HG03039 (cell line): Measurements from ENCODE around the gene ZDHHC24.
"Not testable (repeated sequence)": the region's sequence is repeated elsewhere in the genome, so short reads cannot be mapped to it uniquely, and the experiment has no call there.

ENCODE experiments used
- ATAC-seq: cut with Tn5 transposase; IDR thresholded peaks from one replicate; pipeline ENCODE4 v1.9.1; 2021; ENCODE audit warnings: mild to moderate bottlenecking, moderate library complexity; ENCODE audit not compliant: unreplicated experiment

Gene ZDHHC24, protein sequence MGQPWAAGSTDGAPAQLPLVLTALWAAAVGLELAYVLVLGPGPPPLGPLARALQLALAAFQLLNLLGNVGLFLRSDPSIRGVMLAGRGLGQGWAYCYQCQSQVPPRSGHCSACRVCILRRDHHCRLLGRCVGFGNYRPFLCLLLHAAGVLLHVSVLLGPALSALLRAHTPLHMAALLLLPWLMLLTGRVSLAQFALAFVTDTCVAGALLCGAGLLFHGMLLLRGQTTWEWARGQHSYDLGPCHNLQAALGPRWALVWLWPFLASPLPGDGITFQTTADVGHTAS

DNA sequence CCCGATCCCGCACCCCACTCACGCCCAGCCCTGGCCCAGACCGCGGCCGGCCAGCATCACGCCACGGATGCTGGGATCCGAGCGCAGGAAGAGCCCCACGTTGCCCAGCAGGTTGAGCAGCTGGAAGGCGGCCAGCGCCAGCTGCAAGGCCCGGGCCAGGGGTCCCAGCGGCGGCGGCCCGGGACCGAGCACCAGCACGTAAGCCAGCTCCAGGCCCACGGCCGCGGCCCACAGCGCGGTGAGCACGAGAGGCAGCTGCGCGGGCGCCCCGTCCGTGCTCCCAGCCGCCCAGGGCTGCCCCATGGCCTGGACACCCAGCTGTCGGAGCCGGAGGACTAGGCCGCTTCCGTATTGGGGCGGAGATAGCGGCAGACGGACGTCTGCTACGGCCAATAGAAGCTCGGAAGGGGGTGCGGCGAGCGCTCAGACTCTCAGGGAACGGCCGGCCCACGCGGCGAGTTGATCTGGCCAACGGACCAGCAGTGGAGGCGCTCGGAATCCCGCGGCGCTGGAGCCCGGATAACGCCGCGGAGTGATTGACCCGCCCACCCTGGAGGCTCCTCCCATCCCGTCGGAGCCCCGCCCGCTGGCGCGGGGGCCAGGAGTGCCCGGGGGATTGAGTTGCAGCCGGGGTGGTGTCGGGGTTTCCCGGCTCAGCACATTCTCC lies at the start of gene ZDHHC24:
Gene ZDHHC24, minus strand, starts transcription at position 348 of the 667 bp plus-strand sequence. Its CDS starts 45 bp downstream, at position 303.
- ATAC-seq = peak; percentile 79

DNA sequence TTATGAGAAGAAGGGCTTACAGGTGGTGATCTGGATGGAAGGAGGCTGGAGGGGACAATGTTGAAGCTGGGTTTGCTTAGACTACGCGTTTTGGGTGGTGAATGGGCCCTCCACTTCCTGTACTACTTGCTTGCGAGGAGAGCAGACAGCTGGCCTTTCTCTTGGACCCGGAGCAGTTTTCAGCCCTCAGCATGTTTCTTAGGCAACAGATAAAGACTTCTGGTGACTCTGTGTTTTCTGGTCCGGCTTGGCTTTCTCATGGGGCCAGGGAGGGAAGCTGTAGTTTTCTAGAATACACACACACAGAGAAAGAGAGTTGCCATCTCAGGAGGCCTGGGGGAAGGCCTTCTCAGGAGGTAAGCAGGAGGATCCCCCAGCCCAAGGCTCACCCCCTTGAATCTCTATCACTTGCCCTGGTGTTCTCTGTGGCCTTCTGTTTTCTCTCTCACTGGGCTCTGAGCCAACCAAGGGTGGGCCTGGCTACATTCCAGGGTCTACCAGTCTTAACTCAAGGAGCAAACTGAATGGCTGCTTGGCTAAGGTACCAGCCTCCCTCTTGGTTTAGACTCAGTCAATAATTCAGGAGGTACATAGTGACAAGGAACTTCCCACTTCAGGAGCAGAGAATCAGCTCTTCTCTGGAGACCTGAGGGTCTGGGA lies 49.5 kb upstream of the ZDHHC24 start:
- no peak for ATAC-seq

DNA sequence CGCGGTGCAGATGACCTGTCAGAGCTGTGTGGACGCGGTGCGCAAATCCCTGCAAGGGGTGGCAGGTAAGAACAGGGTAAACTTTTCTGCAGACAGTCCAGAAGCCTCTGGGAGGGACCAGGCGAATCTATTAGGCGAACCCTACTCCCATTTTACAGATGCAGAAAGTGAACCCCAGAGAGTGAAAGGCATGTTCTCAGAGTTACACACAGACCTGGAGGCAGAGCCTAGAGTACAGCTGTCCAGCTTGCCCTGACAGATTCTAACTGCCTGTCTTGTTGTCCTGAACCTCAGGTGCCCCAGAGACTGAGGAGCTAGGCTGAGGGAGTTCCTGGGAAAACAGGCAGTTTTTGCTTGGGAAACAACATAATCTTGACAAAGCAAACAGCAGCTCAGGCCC lies 47.8 kb upstream of the ZDHHC24 start:
- ATAC-seq = no peak

DNA sequence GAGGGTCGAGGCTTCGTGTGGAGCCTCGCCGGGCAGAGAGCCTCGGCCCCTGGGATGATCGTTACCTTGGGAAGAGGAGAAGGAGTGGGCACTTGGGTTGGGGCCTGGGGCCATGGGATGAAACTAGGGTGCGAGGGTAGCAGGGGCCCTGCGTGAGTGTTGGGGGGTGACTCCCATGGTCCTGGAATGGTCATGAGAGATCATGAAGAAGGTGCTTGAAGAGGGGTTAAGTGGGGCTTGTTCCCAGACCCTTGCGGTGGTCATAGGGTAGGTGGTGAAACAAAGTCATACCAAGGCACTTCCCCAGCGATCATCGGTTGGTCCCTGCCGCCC lies 47.4 kb upstream of the ZDHHC24 start:
- peak; percentile 29 for ATAC-seq

DNA sequence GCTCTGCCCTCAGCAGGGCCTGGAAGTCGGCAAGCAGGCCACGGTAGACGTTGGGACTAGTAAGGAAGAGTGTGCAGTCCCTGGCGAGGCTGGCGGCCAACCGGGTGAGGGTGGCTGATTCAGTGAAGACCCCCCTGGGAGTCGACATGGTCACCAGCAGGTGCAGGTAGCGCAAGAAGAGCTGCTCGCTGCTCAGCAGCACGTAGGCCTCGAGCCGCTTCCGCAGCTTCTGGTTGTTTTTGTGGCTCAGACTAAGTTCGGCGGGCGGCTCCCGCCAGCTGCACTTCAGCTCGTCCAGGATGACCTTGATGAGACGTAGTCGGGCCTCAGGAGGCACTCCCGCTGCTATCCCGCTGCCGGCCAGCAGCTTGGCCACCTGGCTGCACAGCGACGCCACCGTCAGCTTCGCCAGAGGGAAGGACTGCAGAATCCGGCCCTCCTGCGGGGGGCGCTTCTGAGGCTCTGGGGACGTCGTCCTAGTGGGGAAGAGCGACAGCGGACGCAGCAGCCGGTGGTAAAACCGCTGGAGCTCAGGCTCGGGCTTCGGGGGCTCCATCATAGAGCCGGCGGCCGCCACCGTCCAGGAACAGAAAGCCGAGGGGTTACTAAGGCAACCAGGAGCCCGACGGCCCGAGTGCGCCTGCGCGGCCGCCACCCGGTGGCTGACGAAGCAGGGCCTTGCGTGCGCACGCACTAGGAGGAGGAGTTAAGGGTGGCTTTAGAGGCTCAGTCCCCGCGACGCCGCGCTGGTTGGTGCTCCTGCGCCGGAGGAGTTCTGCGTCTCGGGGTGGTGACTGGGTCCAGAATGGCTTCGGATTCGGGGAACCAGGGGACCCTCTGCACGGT lies 46.8 kb upstream of the ZDHHC24 start, which contains the start of the genes CCDC87 and CCS:
Gene CCDC87, minus strand, starts transcription at position 607 of the 846 bp plus-strand sequence. Its CDS starts 48 bp downstream, at position 559.
Gene CCS, plus strand, starts transcription at position 729 of the 846 bp plus-strand sequence. Its CDS starts 77 bp downstream, at position 806.
- ATAC-seq = peak; percentile 83

DNA sequence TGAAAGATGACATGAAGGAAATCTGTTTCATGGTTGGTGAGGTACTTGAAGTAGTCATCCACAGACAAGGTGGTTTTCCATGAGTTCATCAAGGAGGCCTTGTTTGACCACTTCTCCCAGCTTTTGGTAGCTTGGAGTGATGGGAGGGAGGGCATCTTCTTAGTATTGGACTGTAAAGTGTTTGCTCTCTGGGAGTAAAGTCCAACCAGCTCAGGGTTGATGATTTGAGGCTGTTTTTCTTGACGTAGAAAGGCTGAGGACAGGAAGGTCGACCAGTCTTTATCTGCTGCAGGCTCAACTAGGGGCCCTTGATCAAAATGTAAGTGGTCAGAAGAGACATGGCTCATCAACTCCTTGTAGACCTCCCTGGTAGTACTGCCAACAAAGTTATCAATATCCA lies 45.3 kb upstream of the ZDHHC24 start:
- ATAC-seq = no peak

DNA sequence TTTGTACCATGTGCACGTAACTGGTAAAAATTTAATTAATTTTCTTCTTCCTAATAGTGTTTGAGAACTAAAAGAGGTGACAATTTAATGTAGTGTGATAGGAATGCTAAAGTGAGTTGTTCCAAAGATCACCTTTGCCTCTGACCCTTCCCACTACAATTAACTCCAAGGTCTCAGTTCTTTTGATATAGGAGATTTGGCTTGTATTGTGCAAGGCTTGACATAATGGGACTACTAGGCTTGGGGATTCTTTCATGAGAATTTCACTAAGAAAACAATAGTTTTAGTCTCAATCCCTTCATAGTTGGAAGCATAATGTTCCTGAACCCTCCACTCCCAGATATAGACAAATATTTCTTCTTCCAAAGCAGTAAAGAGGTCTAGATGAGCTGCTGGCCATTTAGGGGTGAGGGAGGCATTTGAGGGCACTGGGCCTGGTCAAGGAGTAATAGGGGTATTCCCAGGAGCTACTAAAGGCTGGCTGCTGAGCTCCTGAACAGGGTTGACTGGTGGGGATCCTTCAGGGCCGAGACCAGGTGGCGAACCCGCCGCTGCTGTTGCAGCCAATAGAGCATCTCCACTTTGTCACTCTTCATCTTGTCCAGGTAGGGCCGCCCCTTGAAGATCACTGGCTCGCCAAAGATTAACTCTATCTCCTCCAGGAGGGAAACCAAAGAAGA lies 44.3 kb upstream of the ZDHHC24 start:
- no peak for ATAC-seq

DNA sequence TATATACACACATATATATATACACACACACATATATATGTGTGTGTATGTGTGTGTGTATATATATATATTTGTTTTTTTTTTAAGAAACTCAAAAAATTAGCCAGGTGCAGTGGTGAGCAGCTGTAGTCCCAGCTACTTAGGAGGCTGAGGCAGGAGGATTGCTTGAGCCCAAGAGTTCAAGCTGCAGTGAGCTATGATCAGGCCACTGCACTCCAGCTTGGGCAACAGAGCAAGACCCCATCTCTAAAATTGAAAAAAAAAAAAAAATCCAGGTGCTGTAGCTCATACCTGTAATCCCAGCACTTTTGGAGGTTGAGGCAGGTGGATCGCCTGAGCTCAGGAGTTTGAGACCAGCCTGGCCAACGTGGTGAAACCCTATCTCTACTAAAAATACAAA lies 43.5 kb upstream of the ZDHHC24 start:
- ATAC-seq = not testable (repeated sequence)

DNA sequence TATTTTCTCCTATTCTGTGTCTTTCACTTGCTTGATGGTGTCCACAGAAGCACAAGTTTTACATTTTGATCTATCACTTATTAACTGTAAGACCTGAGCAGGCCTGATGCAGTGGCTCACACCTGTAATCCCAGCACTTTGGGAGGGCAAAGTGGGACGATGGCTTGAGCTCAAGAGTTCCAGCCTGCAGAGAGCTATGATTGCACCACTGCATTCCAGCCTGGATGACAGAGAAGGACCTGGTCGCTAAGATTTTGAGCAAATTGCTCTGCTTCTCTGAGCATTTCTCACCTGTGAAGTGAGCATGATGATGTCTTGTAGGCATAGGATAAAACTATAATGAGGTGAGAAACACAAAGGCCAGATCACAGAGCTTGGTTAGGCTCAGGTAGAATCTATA lies 40.3 kb upstream of the ZDHHC24 start:
- no peak for ATAC-seq

DNA sequence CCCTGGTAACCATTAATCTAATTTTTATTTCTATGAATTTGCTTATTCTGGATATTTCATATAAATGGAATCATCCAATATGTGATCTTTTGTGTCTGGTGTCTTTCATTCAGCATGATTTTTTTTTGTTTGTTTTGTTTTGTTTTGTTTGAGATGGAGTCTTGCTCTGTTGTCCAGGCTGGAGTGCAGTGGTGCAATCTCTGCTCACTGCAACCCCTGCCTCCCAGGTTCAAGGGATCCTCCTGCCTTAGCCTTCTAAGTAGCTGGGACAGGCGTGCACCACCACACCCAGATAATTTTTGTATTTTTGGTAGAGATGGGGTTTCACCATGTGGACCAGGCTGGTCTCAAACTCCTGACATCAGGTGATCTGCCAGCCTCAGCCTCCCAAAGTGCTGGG lies 39.6 kb upstream of the ZDHHC24 start:
- ATAC-seq = not testable (repeated sequence)

DNA sequence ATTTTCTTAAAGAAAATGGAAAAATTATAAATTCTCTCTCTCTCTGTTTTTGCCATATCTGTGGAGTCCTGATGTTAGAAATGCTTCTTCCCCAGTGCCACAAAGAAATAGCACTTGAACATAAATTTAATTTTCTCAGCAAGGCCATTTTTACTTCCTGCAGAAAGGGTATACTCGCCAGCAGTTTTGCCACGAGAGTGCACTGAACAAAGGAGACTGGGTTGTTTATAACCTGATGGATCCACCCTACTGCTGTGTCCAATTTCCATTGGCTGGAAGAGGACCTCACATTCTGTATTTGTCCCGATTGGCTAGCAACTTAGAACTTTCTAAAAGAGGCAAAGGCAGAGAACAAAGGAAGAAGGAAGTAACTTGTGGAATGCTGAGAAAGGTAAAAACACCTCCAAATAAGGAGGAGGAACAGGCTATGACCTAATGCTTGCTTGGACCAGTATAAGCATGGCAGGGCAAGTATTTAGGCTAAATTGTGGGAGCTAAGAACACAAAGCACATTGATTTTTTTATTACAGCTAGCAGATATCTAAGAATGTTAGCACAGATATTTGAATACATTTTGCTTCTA lies 36.8 kb upstream of the ZDHHC24 start:
- not testable (repeated sequence) for ATAC-seq

DNA sequence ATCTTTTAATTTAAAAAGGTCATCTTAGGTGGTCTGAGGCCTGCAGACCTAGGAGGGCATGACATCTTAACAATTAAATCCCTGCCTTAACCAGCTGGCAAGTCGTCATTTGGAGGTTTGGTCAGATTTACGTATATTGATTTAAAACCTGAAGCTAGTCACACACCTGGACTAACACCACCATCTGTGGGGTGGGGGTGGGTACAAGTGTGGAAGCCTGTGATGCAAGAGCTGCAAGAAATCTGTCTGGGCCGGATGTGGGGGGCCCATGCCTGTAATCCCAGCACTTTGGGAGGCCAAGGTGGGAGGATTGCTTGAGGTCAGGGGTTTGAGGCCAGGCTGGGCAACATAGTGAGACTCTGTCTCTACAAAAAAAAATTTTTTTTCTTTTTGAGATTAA lies 35.4 kb upstream of the ZDHHC24 start:
- ATAC-seq = no peak

DNA sequence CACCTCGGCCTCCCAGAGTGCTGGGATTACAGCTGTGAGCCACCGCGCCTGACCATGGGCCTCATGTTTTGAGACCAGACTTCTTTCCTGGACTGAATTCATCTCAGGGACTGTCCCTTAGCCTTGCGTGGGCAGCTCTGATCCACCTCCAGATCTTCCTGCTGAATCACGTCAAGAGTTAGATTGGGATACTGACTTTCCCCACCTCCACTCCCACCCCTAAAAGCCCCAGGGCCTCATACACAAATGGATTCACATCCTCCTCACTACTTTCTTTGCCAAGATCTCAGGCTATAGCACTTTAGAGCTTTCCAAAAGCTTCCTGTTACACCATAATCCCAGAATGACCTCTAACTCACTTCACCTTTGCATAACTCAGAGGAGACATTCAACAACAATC lies 35.0 kb upstream of the ZDHHC24 start:
- no peak for ATAC-seq

DNA sequence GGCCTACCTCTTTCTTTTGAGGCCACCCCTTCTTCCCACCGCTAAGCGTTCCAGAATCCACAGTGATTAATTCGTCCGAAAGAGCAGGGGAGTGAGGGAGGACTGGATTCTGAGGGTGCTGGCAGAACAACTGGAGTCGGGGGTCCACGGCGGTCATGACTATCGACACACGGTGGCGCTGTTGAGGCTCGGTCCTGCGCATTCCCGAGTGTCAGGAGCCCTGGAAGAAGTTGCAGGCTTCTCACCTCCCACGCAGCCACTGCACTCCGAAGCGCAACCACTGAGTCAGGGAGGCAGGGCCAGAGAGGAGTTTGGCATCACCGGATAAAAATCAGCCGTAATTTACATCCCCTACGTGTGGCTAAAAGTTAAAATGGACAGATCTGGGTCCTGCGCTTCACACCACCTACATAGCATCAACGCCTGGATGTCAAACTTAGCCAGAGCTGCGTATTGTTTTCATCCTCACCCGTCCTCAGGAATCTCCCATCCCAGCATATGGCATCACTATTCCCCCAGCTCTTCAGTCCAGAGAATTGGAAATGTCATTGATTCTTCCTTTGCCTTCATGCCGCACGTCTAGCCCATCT lies 33.3 kb upstream of the ZDHHC24 start:
- no peak for ATAC-seq

DNA sequence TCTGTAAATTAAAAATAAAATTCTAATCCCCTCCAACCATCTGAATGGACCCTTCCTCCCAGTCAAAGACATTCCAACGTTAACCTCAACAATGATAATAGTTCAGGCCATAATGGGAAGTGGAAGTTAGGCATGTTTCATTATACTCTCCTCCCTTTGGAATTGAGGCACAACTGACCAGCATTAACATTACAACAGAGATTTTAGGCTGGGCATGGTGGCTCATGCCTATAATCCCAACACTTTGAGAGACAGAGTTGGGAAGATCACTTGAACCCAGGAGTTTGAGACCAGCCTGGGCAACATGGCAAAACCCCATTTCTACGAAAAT lies 25.0 kb upstream of the ZDHHC24 start:
- no peak for ATAC-seq

DNA sequence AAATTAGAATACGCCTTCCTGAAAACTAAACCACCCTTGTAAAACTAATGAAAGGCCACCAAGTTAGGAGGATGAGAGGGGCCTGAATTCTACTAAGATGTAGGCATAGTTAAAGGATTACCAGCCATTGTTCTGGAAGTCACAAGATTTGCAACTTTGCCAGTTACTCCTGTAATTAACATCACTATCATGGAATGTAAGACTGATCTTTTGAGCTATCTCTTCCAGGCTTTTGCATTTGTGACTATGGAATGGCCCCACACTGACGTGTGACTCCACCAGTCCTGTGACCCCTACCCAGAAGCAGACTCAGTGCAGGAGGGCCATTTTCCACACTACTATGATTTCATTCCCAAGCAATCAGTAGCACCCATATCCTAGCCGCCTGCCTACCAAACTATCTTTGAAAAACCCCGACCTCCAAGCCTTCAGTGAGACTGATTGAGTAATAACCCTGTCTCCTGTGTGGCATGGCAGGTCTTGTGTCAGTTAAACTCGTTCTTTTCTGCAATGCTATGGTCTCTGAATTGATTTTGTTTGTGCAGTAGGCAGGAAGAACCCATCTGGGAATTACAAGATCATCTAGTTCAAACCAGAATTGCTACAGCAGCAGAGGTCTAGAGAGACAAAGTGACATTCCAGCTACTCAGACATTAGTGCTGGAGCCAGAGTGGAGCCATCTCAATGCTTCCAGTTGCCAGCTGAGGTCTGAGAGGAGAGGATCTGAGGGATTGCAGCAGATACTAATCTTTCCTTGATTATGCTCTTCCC lies 24.4 kb upstream of the ZDHHC24 start:
- no peak for ATAC-seq

DNA sequence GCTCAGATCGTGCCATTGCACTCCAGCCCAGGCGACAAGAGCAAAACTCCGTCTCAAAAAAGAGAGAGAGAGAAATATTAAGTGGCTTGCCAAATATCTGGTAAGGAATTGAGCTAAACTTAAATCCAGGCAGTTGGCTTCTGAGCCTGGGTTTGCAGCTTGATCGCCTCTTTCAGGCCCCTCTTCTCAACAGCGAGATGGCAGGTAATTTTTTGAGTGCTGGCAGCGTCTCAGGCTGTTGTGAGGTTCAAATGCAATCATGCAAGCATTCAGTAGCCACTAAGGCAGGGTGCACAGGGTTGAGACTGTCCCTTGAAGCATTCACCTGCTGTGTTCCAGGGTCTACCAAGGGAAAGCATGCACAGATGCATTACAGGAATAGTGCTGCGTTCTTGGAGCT lies 23.2 kb upstream of the ZDHHC24 start:
- no peak for ATAC-seq

DNA sequence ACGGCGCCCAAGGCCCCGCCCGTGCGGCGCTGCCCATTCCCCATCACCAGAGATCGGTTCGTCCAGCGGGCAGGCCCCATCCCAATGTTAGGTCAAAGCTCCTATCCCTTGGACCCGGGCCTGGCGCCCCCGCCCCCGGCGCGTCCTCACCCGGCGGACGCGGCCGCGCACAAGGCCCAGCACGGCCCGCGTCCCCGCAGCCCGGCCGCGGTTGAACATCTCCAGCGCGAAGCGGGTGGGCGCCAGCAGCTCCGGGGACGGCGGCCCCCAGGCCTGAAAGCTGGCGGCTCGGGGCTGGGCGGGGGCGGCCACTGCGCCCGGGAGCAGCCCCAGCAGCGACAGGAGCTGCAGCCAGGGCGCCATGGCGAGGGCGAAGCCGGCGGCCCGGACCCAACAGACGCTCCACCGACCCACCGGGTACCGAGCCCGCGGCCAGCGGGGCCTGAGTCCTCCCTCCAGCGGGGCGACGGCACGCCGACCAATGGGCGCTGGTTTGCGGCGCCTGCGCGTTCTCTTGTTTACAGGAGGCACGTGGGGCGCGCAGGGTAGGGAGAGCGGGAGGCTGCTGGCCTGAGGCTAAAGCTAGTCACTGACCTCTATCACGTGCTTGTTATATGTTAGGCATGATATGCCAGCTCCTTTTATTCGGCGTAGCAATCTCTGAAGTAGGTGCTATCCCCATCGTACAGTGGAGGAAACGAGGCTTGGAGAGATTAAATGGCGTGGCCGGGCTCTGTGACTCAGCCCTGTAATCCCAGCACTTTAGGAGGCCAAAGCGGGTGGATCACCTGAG lies 22.5 kb upstream of the ZDHHC24 start, which contains the start of gene CTSF:
Gene CTSF, minus strand, starts transcription at position 483 of the 793 bp plus-strand sequence. Its CDS starts 120 bp downstream, at position 363.
- ATAC-seq = peak; percentile 61
